Vagina (tissue), 2 donors: Measurements from ENCODE around the gene MINDY4.

Source experiments
- POLR2A ChIP-seq, 2 donors: fragments of 450-650 bp; IDR thresholded peaks; one replicate each; pipeline ENCODE4 v1.6.1; 2017; ENCODE audit warnings: antibody characterized with exemption in 2 of 2, mild to moderate bottlenecking in 2 of 2, moderate library complexity in 2 of 2
- POLR2AphosphoS5 ChIP-seq, 2 donors: sonication (generic); formaldehyde crosslinking; IDR thresholded peaks; one replicate each; pipeline ENCODE4 v1.9.0; 2017; ENCODE audit warnings: antibody characterized with exemption in 2 of 2, mild to moderate bottlenecking in 2 of 2, low read depth in 1 of 2; ENCODE audit not compliant: insufficient read depth in 1 of 2
- TF ChIP-seq, protein P1 (sequence below), 3 experiments: fragments of 450-650 bp in 2 of 3; fragments of 200-600 bp in 1 of 3; sonication (generic) in 1 of 3; IDR thresholded peaks; one replicate each; pipeline ENCODE4 v1.5.1; 2017 to 2019; ENCODE audit warnings: antibody characterized with exemption in 3 of 3, mild to moderate bottlenecking in 2 of 3, moderate library complexity in 2 of 3

DNA sequence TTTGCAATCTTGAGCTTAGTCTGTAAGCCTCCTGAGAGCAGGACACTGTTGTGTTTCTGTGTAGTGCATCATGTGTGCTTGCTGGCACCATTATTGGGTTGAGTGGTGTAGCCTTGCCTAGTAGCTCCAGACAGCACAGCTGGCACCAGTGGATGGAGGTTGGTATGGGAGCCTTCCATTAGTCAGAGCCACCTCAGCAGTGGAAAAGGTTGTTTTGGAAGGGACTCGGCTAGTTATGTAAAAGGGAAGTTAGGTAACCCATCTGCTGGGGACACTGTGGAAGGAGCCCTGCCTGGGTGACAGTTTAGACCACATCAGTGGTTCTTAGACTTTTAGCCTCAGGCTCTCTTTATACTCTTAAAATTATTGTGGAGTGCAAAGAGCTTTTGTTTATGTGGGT lies 16.3 kb downstream of the MINDY4 start:
- TF ChIP-seq, protein P1, sequence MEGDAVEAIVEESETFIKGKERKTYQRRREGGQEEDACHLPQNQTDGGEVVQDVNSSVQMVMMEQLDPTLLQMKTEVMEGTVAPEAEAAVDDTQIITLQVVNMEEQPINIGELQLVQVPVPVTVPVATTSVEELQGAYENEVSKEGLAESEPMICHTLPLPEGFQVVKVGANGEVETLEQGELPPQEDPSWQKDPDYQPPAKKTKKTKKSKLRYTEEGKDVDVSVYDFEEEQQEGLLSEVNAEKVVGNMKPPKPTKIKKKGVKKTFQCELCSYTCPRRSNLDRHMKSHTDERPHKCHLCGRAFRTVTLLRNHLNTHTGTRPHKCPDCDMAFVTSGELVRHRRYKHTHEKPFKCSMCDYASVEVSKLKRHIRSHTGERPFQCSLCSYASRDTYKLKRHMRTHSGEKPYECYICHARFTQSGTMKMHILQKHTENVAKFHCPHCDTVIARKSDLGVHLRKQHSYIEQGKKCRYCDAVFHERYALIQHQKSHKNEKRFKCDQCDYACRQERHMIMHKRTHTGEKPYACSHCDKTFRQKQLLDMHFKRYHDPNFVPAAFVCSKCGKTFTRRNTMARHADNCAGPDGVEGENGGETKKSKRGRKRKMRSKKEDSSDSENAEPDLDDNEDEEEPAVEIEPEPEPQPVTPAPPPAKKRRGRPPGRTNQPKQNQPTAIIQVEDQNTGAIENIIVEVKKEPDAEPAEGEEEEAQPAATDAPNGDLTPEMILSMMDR (IDR thresholded peaks at IDR 0.05), result no peak
- TF ChIP-seq POLR2A (IDR thresholded peaks at IDR 0.05) (no peak), POLR2AphosphoS5 (IDR thresholded peaks at IDR 0.05; ENCODE audit: insufficient read depth in 1 of 2, low read depth in 1 of 2) (no peak)
